LNCaP clone FGC (cell line): ENCODE measurements around the gene CLMN.
"Not testable (repeated sequence)": the region's sequence is repeated elsewhere in the genome, so short reads cannot be mapped to it uniquely, and the experiment has no call there.

Experiments used
- DNase-seq: peaks from one replicate; pipeline ENCODE4 v3.0.0-alpha.2; 2011; ENCODE audit warnings: low read depth
- H3K4me3 ChIP-seq: 2 replicates; pipeline ENCODE4 v1.5.1; 2011; ENCODE audit warnings: mild to moderate bottlenecking, low read depth, low read length, control low read depth
- TF ChIP-seq, protein P1 (sequence below): IDR thresholded peaks from 2 replicates; pipeline ENCODE4 v1.5.1; 2012; ENCODE audit warnings: mild to moderate bottlenecking; ENCODE audit not compliant: control insufficient read depth, insufficient read depth; ENCODE audit errors: extremely low read depth

Gene CLMN

DNA sequence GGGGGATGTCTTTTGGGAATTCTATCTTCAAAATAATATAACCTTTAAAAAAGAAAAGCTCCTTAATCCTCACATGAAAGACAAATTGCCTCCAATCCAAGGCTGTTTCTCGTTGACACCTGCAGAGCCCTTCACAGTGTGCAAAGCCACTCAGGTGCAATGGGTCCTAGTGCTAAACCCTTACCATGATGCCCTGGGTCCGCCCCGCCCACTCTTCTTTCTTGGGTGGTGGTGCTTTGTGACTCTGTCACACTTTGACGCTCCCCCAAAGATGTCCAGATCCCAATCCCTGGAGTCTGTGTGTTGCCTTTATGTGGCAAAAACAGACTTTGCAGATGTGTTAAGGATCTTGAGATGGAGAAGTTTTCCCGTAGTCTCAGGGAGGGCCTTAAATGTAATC, 29.7 kb downstream of the CLMN start:
- TF ChIP-seq, protein P1, sequence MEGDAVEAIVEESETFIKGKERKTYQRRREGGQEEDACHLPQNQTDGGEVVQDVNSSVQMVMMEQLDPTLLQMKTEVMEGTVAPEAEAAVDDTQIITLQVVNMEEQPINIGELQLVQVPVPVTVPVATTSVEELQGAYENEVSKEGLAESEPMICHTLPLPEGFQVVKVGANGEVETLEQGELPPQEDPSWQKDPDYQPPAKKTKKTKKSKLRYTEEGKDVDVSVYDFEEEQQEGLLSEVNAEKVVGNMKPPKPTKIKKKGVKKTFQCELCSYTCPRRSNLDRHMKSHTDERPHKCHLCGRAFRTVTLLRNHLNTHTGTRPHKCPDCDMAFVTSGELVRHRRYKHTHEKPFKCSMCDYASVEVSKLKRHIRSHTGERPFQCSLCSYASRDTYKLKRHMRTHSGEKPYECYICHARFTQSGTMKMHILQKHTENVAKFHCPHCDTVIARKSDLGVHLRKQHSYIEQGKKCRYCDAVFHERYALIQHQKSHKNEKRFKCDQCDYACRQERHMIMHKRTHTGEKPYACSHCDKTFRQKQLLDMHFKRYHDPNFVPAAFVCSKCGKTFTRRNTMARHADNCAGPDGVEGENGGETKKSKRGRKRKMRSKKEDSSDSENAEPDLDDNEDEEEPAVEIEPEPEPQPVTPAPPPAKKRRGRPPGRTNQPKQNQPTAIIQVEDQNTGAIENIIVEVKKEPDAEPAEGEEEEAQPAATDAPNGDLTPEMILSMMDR: no peak
- no peak for DNase-seq
- H3K4me3 ChIP-seq: no peak overlapping the region

- H3K4me3 ChIP-seq: no peak overlapping the region
- no peak for DNase-seq
These were observed 30.2 kb downstream of the CLMN start for GRCh38 chr14:95289323-95290010.

GRCh38 chr14:95288672-95289322, 30.9 kb downstream of the CLMN start:
- DNase-seq: no peak
- TF ChIP-seq, protein P1: no peak
- H3K4me3 ChIP-seq: no peak overlapping the region

More at GRCh38 chr14:95289323-95290010, 30.2 kb downstream of the CLMN start:
- TF ChIP-seq, protein P1: no peak

- TF ChIP-seq, protein P1: no peak
- DNase-seq: no peak
- no peak overlapping the region for H3K4me3 ChIP-seq
These were observed 32.4 kb downstream of the CLMN start for GRCh38 chr14:95287176-95287754.

DNA sequence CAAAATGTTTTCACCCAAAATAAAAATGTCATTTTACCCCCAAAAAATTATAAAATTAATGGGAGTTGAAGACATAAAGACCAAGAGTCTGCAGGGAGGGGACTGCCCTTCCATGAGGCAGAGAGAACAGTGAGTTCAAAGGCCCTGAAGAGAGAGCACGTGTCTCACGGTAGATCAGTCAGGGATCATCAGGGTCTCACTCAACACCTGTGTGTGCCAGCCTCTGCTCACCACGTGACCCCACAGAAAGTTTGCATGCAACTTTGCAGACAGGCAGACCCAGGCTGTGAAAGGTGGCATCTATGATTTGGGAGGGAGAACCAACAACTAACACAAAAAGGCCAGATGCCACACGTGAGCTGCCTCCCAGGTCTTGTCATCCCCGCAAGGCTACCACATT, 33.1 kb downstream of the CLMN start:
- no peak overlapping the region for H3K4me3 ChIP-seq
- DNase-seq: no peak
- TF ChIP-seq, protein P1: no peak

- TF ChIP-seq, protein P1: no peak
- no peak for DNase-seq
- H3K4me3 ChIP-seq: no peak overlapping the region
These were observed 34.1 kb downstream of the CLMN start for GRCh38 chr14:95285566-95285965.

DNA sequence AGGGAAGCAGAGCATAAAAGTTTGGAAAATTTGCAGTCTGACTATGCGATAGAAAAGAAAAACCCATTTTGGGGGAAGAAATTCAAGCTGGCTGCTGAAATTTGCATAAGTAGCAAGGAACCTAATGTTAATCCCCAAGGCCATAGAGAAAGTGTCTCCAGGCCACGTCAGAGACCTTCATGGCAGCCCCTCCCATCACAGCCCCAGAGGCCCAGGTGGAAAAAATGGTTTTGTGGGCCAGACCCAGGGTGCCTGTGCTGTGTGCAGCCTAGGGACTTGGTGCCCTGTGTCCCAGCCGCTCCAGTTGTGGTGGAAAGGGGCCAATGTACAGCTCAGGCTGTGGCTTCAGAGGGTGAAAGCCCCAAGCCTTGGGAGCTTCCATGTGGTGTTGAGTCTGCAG, 35.9 kb downstream of the CLMN start:
- DNase-seq, H3K4me3 ChIP-seq: not testable (repeated sequence)

GRCh38 chr14:95282986-95283380, 36.7 kb downstream of the CLMN start:
- H3K4me3 ChIP-seq, DNase-seq: not testable (repeated sequence)
